Naive thymus-derived CD8-positive, alpha-beta T cell (primary cell): ENCODE results near the gene SHROOM2. TPM values are rescaled to one million over a fixed set of nuclear protein-coding genes. Genes with fewer than 3 reads are reported as not detected.

Experiments used
- ATAC-seq, 2 donors: fragments of 150-1000 bp; cut with Tn5 transposase in 1 of 2; sonication (Bioruptor Pico), chemical (Tn5 transposase) in 1 of 2; 1 replicate in 1 of 2; 2 replicates in 1 of 2; pipeline ENCODE4 v1.10.0; 2021; ENCODE audit warnings: mild to moderate bottlenecking in 2 of 2, moderate library complexity in 2 of 2
- POLR2A ChIA-PET: fragments of 350-600 bp; sonication (Branson Sonifier 250); formaldehyde crosslinking; loops from one replicate; lab custom pipeline; 2021; ENCODE audit warnings: antibody characterized with exemption; lab: Charles Lee
- DNase-seq, 10 donors: peaks; one replicate each; pipeline versions ENCODE4 v3.0.0 to v3.0.0-alpha.2; 2020 to 2022
- H3K27ac Mint-ChIP-seq, 10 donors: one replicate each; pipeline ENCODE4 v1.8.0; 2020 to 2022; ENCODE audit warnings: mild to moderate bottlenecking in 10 of 10, mixed read lengths in 10 of 10, moderate library complexity in 4 of 10, inconsistent platforms in 1 of 10
- H3K27me3 Mint-ChIP-seq, 5 donors: one replicate each; pipeline ENCODE4 v1.8.0; 2021 to 2022; ENCODE audit warnings: mixed read lengths in 5 of 5
- H3K36me3 Mint-ChIP-seq, 3 donors: one replicate each; pipeline ENCODE4 v1.8.0; 2020 to 2022; ENCODE audit warnings: mixed read lengths in 3 of 3, mild to moderate bottlenecking in 2 of 3, inconsistent platforms in 1 of 3
- H3K4me1 Mint-ChIP-seq, 4 donors: one replicate each; pipeline ENCODE4 v1.8.0; 2021 to 2022; ENCODE audit warnings: mixed read lengths in 4 of 4
- H3K4me3 Mint-ChIP-seq, 10 donors: one replicate each; pipeline ENCODE4 v1.8.0; 2020 to 2022; ENCODE audit warnings: mild to moderate bottlenecking in 10 of 10, mixed read lengths in 10 of 10, moderate library complexity in 6 of 10, inconsistent platforms in 1 of 10
- H3K9me3 Mint-ChIP-seq, 9 donors: one replicate each; pipeline ENCODE4 v1.8.0; 2020 to 2022; ENCODE audit warnings: mixed read lengths in 9 of 9, mild to moderate bottlenecking in 3 of 9, inconsistent platforms in 1 of 9, moderate library complexity in 1 of 9
- polyA plus RNA-seq, 3 donors: library from polyadenylated mRNA; unstranded; fragments of 300-500 nt; fragmentation: Illumina TruSeq; gene quantifications; one replicate each; pipeline ENCODE4 v1.2.3, GENCODE V29; 2021
- total RNA-seq, 8 experiments: library from RNA in 2 of 8; stranded (reverse) in 2 of 8; gene quantifications; one replicate each; pipeline ENCODE4 v1.2.3 and lab custom pipeline; 2021 to 2026

SHROOM2 gene
- total and polyA plus RNA-seq, 5 experiments from 2014 or later = not detected

DNA sequence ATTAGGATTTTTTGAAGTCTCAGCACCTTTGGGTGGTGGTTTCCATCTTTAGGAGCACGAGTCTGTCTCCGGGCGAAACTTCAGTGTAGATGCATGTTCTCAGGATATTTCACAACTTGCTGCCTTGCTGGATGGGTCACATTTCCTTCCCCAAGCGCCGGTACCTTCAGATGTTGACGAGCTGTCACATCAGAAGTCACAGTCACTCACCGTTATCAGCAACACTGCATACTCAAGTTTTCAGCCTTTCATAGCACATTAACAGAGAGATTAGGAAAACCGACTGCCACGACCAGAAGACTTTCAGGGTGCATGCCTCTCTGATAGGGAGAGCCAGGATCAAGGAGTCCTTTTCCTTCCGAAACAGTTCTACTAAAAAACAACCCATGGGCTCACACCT is 77.8 kb downstream of the SHROOM2 start:
- ATAC-seq (no peak), DNase-seq (no peak)
- no peaks in the 10 kb centered on the region for H3K36me3 Mint-ChIP-seq
- H3K4me1 Mint-ChIP-seq = peaks cover 0 to 7% (median 0%) of the 10 kb centered on the region in 4 donors
- H3K27ac Mint-ChIP-seq = no peak overlapping the region
- peaks cover 11 to 26% (median 20%) of the 10 kb centered on the region in 5 donors for H3K27me3 Mint-ChIP-seq
- H3K9me3 Mint-ChIP-seq = peaks cover 0 to 13% (median 0%) of the 10 kb centered on the region in 9 donors
- H3K4me3 Mint-ChIP-seq = no peak overlapping the region
- POLR2A ChIA-PET = no interaction called here

DNA sequence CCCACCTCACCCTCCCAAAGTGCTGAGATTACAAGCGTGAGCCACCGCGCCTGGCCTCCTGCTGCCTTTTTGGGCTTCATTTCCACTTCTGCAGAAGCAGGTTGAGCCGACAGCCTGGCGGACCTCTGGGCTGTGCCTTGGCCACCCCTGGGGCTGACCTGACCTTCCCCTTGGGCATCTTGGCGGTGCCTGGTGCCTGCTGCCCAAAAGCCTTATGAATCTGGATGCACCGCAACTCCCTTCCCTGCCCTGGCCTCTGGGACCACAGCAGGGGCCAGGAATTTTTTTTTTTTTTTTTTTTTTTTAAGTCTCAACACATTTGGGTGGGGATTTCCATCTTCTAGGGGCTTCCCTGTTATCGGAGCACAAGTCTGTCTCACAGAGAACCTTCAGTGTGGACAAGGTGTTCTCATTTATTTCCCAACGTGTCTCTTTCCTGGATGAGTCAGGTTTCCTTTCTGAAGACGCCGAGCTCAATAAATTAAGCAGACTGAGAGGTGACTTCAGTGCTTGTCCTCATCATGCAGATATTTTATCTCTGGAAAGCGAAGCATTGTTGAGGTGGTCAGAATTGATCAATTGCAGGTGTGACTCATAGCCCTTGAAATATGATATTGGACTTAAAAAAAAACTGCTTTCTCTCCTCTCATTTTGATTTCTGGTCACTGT is 79.7 kb downstream of the SHROOM2 start:
- no peaks in the 10 kb centered on the region for H3K36me3 Mint-ChIP-seq
- peaks cover 7 to 28% (median 21%) of the 10 kb centered on the region in 5 donors for H3K27me3 Mint-ChIP-seq
- H3K4me3 Mint-ChIP-seq = no peak overlapping the region
- peaks cover 0 to 7% (median 0%) of the 10 kb centered on the region in 4 donors for H3K4me1 Mint-ChIP-seq
- H3K9me3 Mint-ChIP-seq = peaks cover 0 to 13% (median 0%) of the 10 kb centered on the region in 9 donors
- ATAC-seq (no peak), DNase-seq (no peak)
- POLR2A ChIA-PET = no interaction called here
- H3K27ac Mint-ChIP-seq = no peak overlapping the region

DNA sequence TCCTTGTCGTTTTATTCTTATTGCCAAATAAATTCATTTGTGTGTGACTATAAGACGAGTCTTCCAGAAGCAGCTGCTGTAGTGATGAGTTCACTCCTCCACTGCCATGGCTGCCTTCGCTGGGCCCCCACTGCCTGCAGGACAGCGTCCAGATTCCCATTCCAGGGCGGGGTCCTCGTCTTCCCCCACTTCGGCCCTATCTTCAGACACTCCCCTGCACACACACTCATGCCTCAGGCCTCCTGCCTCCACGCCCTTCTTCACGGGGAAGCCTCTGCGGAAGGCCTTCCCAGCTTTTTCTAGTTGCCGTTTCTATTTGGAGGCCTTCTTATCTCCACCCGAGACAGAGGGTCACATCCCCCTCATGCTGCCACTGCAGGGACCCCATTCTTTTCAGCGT is 80.4 kb downstream of the SHROOM2 start:
- H3K9me3 Mint-ChIP-seq = peaks cover 0 to 13% (median 0%) of the 10 kb centered on the region in 9 donors
- peaks cover 6 to 28% (median 21%) of the 10 kb centered on the region in 5 donors for H3K27me3 Mint-ChIP-seq
- H3K27ac Mint-ChIP-seq = no peak overlapping the region
- H3K4me3 Mint-ChIP-seq = no peak overlapping the region
- POLR2A ChIA-PET = no interaction called here
- DNase-seq (no peak), ATAC-seq (no peak)
- H3K36me3 Mint-ChIP-seq = no peaks in the 10 kb centered on the region
- peaks cover 0 to 7% (median 0%) of the 10 kb centered on the region in 4 donors for H3K4me1 Mint-ChIP-seq

DNA sequence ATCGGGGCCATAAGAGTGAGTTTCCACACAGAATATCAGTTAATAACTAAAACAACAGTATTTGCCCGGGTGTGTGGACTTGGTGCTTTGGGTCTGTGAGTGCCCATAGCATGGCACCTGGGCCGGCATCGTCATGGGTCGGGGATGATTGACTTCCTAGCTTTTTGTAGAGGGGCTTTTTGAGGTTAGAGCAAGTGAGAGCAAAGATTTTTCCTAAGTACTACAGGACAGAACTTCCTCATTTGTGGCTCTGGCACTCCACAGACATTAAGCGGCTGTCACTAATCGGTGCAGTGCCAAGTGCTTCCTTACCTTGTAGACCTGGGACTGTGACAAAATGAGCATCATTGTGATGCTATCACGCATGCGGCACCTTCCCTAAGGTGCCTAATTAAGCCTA is 81.0 kb downstream of the SHROOM2 start:
- H3K4me1 Mint-ChIP-seq = peaks cover 0 to 7% (median 0%) of the 10 kb centered on the region in 4 donors
- peaks cover 6 to 28% (median 21%) of the 10 kb centered on the region in 5 donors for H3K27me3 Mint-ChIP-seq
- H3K9me3 Mint-ChIP-seq = peaks cover 0 to 13% (median 0%) of the 10 kb centered on the region in 9 donors
- no peak for DNase-seq
- ATAC-seq = no peak
- POLR2A ChIA-PET = no interaction called here
- no peak overlapping the region for H3K27ac Mint-ChIP-seq
- H3K4me3 Mint-ChIP-seq = no peak overlapping the region
- H3K36me3 Mint-ChIP-seq = no peaks in the 10 kb centered on the region

DNA sequence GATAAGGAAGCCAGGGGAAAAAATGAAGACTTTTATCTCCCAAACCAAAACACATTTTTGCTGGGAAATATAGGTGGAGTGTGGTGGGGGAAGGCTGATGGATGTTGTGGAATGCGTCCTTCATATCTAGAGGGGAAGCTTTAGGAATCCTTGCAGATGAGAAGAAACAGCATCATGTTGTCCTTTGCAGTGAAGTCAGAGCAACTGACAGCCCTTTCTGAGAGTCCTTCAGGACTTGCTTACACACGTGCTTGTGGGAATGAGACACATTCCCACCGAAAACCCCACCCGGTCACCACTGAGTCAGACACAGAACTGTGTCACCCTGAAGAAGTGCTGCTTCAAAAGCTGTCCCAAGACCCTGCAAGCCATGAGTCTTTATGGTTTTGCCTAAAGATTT is 81.5 kb downstream of the SHROOM2 start:
- Mint-ChIP-seq H3K27ac (no peak overlapping the region), H3K36me3 (no peaks in the 10 kb centered on the region), H3K4me3 (no peak overlapping the region), H3K4me1 (peaks cover 0 to 7% (median 0%) of the 10 kb centered on the region in 4 donors), H3K27me3 (peaks cover 6 to 28% (median 21%) of the 10 kb centered on the region in 5 donors), H3K9me3 (peaks cover 0 to 13% (median 0%) of the 10 kb centered on the region in 9 donors)
- DNase-seq (no peak), ATAC-seq (no peak)
- POLR2A ChIA-PET = no interaction called here

DNA sequence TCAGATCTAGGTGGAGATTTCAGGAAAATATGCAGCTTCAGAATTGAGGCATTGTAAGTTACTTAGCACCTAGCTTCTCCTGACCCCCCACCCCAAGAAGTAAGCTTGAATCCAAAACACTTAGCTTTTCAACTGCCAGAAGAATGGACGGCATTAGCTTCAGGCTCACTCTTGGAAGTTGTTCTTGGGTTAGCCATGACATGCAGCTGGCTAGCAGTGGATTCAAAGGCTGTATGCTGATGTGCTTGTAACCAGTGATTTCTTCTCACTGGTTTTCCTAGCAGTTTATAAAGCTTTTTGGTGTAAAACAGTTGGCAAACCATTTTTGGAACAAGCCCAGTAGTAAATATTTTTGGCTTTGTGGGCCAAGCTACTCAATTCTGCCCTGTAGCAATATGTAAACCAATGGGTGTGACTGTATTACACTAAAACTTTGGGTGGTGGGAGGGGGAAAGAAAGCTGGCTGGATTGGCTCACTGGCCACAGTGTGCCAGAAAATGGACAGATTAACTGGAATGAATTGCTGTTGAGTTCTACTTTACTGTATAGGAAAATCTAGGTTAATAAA is 85.6 kb downstream of the SHROOM2 start:
- ATAC-seq (no peak), DNase-seq (no peak)
- H3K27ac Mint-ChIP-seq = no peak overlapping the region
- no peaks in the 10 kb centered on the region for H3K36me3 Mint-ChIP-seq
- no peak overlapping the region for H3K4me3 Mint-ChIP-seq
- POLR2A ChIA-PET = no interaction called here
- H3K9me3 Mint-ChIP-seq = peaks cover 0 to 2% (median 0%) of the 10 kb centered on the region in 9 donors
- peaks cover 6 to 18% (median 10%) of the 10 kb centered on the region in 5 donors for H3K27me3 Mint-ChIP-seq
- peaks cover 5 to 22% (median 15%) of the 10 kb centered on the region in 4 donors for H3K4me1 Mint-ChIP-seq

DNA sequence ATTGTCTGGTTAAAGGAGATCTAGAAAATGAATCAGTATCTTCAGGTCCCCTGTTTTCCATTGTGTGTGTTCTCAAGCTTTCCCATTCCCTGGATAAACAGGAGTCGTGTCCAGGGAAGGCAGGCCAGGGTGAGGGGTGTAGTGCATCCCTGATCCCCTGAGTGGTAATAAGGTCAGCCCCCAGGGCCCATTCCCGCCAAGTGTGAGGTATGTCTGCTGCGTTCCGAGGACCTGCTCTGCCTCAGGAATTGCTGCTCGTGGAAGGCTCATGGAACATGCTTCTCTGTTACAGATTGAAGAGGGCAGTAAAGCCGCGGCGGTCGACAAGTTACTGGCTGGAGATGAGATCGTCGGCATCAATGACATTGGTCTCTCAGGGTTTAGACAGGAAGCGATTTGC is 87.1 kb downstream of the SHROOM2 start:
- H3K4me3 Mint-ChIP-seq = no peak overlapping the region
- DNase-seq (no peak), ATAC-seq (no peak)
- H3K9me3 Mint-ChIP-seq = peaks cover 0 to 2% (median 0%) of the 10 kb centered on the region in 9 donors
- H3K36me3 Mint-ChIP-seq = no peaks in the 10 kb centered on the region
- peaks cover 0 to 7% (median 3%) of the 10 kb centered on the region in 5 donors for H3K27me3 Mint-ChIP-seq
- H3K4me1 Mint-ChIP-seq = peaks cover 7 to 18% (median 15%) of the 10 kb centered on the region in 4 donors
- no peak overlapping the region for H3K27ac Mint-ChIP-seq
- POLR2A ChIA-PET = no interaction called here

DNA sequence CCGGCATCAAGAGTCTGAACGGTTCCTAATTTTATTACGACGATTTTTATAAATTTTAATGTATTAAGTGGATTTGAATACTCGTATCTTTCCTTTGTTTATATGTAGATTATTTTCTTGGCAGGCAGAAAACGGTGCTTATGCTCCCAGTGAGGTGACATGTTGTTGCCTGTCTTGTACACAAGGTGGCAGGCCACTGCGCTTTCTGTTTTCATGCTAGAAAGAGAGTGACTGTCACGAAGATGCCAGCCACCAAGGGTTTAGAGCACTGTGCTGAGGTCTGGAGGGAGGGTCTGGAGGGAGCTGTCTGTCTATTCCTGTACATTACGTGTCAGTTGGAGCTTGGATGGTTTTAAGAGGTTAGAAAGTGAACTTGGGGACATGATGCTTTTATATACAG is 87.7 kb downstream of the SHROOM2 start:
- DNase-seq (peak in 7 of 10 donors; percentile 2 to 65 (median 18)), ATAC-seq (peak in 1 of 2 donors; percentile 42)
- POLR2A ChIA-PET = no interaction called here
- Mint-ChIP-seq H3K9me3 (peaks cover 0 to 2% (median 0%) of the 10 kb centered on the region in 9 donors), H3K27me3 (peaks cover 0 to 7% (median 3%) of the 10 kb centered on the region in 5 donors), H3K4me3 (peak overlapping the region in 3 of 10 donors; percentile 7 to 62 (median 20)), H3K36me3 (no peaks in the 10 kb centered on the region), H3K4me1 (peaks cover 7 to 18% (median 15%) of the 10 kb centered on the region in 4 donors), H3K27ac (no peak overlapping the region)

DNA sequence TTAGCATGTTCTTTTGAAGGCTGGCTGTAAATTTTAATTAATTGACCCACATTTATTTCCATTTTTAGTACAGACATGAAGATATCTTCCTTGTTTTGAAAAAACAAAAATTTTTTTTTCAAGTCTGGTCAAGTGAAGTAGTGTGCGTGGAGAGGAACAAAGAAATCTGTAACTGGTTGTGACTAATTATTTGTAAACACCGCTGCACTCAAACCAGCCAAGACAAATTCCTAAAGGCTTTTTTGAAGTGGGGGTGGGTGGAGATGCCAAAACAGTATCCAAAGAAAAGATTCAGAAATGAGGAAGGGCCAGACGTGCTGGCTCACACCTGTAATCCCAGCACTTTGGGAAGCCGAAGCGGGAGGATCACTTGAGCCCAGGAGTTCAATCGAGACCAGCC is 88.3 kb downstream of the SHROOM2 start:
- H3K36me3 Mint-ChIP-seq = no peaks in the 10 kb centered on the region
- H3K27me3 Mint-ChIP-seq = peaks cover 0 to 4% (median under 1%) of the 10 kb centered on the region in 5 donors
- H3K27ac Mint-ChIP-seq = no peak overlapping the region
- no peak overlapping the region for H3K4me3 Mint-ChIP-seq
- ATAC-seq = no peak
- H3K9me3 Mint-ChIP-seq = no peaks in the 10 kb centered on the region
- DNase-seq = no peak
- POLR2A ChIA-PET = no interaction called here
- H3K4me1 Mint-ChIP-seq = peaks cover 7 to 18% (median 15%) of the 10 kb centered on the region in 4 donors

DNA sequence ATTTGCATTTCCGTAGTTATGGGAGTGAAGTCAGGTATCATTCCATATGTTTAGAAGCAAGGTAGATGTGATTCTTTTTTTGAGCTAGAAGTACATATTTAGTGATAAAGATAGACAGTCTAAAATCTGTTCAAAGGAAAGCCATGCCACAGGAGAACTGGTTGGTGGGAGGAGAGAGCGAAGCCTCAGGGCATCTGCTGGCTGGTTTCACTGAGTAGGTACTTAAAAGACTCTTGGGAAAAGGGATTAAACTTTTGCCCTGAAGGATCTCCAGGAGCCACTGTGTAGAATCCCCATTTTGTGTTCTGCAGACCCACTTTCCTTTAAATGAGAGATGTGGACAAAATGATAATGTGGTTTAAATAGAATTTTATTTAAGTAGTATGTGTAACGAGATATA is 89.6 kb downstream of the SHROOM2 start:
- Mint-ChIP-seq H3K27ac (no peak overlapping the region), H3K9me3 (no peaks in the 10 kb centered on the region), H3K4me3 (peak overlapping the region in 1 of 10 donors; percentile 14), H3K27me3 (peaks cover 0 to 3% (median 0%) of the 10 kb centered on the region in 5 donors), H3K4me1 (peaks cover 7 to 18% (median 15%) of the 10 kb centered on the region in 4 donors), H3K36me3 (no peaks in the 10 kb centered on the region)
- POLR2A ChIA-PET = no interaction called here
- ATAC-seq (no peak), DNase-seq (no peak)

DNA sequence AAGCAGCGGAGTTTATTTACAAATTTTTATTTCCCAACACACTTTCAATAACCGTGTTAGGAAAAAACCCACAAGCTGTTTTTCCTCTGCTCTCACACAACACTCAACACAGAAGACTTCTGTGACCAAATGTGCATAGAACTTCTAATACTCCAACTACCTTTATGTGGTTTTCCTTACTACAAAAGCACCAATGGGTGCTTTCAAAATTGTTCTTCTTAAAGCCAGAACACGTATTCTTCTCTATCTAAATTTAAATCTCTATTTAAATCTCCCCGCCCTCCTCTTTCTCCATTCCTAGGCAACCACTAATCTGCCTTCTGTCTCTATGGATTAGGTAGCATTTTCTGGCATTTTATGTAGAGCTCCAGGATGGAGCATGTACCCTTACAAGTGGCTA is 90.0 kb downstream of the SHROOM2 start:
- H3K27me3 Mint-ChIP-seq = peaks cover 0 to 3% (median 0%) of the 10 kb centered on the region in 5 donors
- ATAC-seq (peak in 1 of 2 donors; percentile 35), DNase-seq (peak in 2 of 10 donors; percentile 6 to 13)
- H3K4me1 Mint-ChIP-seq = peaks cover 7 to 18% (median 15%) of the 10 kb centered on the region in 4 donors
- H3K4me3 Mint-ChIP-seq = peak overlapping the region in 3 of 10 donors; percentile 14 to 39 (median 18)
- POLR2A ChIA-PET = no interaction called here
- no peaks in the 10 kb centered on the region for H3K36me3 Mint-ChIP-seq
- peak overlapping the region in 1 of 10 donors; percentile 17 for H3K27ac Mint-ChIP-seq
- H3K9me3 Mint-ChIP-seq = no peaks in the 10 kb centered on the region

DNA sequence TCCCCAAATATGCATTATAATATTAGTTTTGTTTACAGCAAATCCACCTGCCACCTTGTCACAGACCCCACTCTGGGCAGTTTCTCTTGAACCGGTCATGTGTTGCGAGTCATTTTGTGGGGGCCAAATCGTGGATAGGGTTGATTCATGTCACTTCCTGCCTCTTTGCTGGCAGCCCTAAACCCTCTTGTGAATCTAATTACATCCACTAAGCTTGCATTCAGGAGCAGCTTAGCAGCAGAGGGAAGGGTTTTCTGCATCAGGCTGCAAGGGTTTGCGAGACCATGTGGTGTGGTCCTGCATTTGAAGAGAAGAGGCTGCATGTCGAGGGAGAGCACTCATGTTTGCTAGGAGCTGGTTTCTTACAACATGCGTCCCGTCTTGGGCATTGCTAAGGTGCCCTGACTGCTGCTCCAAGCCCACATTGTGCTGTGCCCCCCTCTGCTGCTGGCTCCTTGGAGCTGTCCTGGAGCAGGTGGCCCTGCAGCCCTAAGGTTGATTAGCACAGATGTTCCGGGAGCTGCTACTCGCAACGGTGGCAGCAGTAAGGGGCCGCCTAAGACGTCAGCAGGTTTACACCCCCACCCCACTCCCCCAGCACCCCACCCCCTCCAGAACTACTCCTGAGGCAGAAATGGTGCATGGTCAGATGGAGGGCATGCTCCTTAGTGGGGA is 92.1 kb downstream of the SHROOM2 start:
- peaks cover 7 to 18% (median 15%) of the 10 kb centered on the region in 4 donors for H3K4me1 Mint-ChIP-seq
- ATAC-seq (no peak), DNase-seq (no peak)
- no peaks in the 10 kb centered on the region for H3K36me3 Mint-ChIP-seq
- H3K4me3 Mint-ChIP-seq = no peak overlapping the region
- H3K27me3 Mint-ChIP-seq = peaks cover 0 to 3% (median under 1%) of the 10 kb centered on the region in 5 donors
- no peaks in the 10 kb centered on the region for H3K9me3 Mint-ChIP-seq
- POLR2A ChIA-PET = no interaction called here
- no peak overlapping the region for H3K27ac Mint-ChIP-seq

DNA sequence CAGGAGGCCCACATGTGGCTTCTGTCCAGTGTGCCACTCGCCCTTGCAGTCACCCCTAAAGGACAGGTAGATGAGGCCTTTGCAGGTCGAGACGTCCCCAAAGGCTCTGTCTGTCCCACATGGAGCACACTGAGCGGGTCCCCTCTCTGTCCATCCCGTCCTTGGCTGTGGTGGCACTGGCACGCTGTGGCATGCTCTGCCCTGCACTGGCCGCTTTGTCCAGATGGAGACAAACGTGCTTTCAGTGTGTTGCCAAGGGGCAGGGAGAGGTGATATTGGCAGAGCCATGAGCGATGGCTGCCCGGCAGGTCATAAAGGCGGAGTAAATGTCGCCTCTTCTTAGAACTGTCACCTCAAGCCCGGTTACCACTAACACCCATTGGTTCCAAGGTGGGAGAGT is 94.0 kb downstream of the SHROOM2 start:
- Mint-ChIP-seq H3K27me3 (peaks cover 0 to 4% (median 2%) of the 10 kb centered on the region in 5 donors), H3K9me3 (no peaks in the 10 kb centered on the region), H3K4me3 (no peak overlapping the region), H3K27ac (no peak overlapping the region), H3K36me3 (no peaks in the 10 kb centered on the region), H3K4me1 (peaks cover 5 to 17% (median 13%) of the 10 kb centered on the region in 4 donors)
- no peak for ATAC-seq
- DNase-seq = no peak
- POLR2A ChIA-PET = no interaction called here
